Neural progenitor cell (in vitro differentiated cells): ENCODE data around the gene MAGEA11.
"Not testable (repeated sequence)": the region's sequence is repeated elsewhere in the genome, so short reads cannot be mapped to it uniquely, and the experiment has no call there.

Experiments
- CTCF ChIP-seq: fragments of 200-600 bp; sonication (generic); IDR thresholded peaks from 2 replicates; pipeline ENCODE4 v1.5.1; 2017; ENCODE audit warnings: antibody characterized with exemption, mild to moderate bottlenecking
- EZH2 ChIP-seq: fragments of 200-600 bp; sonication (generic); IDR thresholded peaks from 2 replicates; pipeline ENCODE4 v1.6.1; 2017; ENCODE audit warnings: antibody characterized with exemption, mild to moderate bottlenecking, moderate library complexity
- EZH2phosphoT487 ChIP-seq: fragments of 200-600 bp; sonication (generic); IDR thresholded peaks from 2 replicates; pipeline ENCODE4 v1.6.1; 2017; ENCODE audit warnings: antibody characterized with exemption

GRCh38 chrX:149761858-149762674 lies 50.2 kb downstream of the MAGEA11 start:
- TF ChIP-seq CTCF, EZH2, EZH2phosphoT487: not testable (repeated sequence)
